Stimulated activated CD4-positive, alpha-beta T cell treated with anti-CD3 and anti-CD28 coated beads, Interleukin-2, amount 100 ng/mL, for 48 hours (primary cell): Measurements from ENCODE around the gene HOXB3.

ENCODE experiments used
- DNase-seq, 2 donors: peaks; one replicate each; pipeline ENCODE4 v3.0.0-alpha.2; 2020

Gene HOXB3

DNA sequence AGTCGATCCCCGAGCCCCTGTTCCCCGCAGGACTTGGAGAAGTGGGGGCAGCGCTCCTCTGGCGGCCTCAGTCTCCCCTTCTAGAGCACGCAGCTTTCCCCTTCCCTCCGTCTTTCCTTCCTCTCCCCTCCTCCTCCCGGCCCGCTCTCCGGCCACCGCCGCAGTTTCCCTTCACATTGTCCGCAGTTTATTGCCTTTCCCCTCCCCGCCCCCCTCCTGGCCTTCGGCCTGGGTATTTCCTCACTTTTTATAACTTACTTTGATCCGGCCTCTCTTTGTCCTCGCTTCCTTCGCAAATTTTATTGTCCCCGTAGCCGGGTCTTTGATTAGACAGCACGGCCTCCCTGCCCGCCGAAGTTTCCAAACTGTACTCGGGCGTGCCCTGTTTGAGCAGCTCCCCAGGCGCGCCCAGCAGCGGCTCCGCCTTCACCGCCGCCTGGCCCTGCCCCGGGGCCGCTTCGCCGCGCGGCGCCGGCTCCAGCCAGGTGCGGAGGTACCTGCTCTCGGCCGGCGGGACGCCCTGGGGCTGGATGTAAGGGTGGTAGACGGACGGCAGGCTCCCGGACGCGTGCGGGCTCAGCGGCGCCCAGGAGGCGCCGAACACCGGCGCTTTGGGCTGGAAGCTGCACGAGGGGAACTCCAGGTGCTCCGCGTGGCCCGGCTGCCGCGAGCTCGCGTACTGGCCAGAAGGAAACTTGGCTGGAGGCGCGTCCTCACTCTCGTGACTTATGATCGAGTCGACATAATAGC lies 35.6 kb upstream of the HOXB3 start:
- peak in 1 of 2 donors; percentile 48 for DNase-seq

DNA sequence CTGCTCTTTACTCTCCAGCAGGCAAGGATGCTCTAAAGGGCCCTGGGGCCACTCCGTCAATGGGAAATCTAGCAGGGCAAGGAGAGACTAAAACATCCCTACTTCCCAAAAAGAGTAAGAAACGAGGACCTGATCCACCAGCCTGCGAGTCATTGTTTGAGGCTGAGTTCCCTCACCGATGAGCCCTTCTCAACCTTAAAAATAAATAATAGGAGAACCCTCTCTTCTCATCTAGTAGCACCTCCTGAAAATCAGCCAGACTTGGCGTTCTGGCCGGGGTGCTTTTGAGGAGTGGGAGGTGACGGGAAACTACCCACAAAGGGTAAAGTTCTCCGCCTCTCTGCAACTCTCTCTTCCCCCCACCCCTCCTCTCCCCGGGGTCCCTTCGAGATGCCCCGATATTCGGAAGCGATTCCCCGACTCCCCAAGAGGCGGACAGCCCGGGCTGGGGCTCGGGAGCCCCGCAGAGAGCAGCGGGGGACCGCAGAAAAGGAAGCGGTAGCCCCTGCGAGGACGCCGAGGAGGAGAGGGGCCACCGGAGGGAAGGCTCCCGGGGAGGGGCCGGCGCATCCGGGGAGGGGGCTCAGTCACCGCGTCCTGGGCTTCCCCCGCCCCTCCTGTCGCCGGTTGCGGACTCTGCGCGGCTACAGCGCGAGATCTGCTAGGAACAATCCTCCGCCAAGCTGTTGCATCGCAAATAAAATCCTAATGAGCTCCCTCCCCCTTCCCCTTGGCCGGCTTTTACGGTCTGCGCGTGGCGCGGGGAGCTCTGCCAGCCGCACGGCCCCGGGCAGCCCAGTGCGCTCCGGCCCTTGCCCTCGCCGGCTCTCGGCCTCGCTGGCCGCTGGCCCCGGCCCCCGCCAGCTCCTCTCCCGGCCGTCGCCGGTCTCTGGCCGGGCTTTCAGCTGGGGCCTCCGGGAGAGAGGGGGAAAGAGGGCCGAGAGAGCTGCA lies 34.8 kb upstream of the HOXB3 start:
- no peak for DNase-seq

DNA sequence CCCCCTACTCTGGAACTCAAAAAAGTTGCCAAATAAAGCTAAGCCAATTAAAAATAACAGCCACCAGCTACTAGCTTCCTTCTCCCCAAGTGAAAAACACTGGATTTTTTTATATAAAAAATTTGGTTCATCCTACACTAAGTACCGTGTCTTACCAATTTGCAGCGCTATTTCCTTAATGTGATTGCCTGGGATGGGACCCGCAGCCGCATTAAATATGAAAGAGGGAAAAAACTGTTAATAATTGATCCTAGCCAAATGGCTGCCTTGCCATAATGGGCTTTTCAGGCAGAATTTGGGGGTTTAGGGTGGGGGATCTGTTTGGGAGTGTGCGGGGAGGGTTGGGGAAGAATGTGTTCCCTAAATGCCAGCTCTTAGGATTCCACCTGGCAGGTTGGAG lies 34.1 kb upstream of the HOXB3 start:
- DNase-seq = no peak

DNA sequence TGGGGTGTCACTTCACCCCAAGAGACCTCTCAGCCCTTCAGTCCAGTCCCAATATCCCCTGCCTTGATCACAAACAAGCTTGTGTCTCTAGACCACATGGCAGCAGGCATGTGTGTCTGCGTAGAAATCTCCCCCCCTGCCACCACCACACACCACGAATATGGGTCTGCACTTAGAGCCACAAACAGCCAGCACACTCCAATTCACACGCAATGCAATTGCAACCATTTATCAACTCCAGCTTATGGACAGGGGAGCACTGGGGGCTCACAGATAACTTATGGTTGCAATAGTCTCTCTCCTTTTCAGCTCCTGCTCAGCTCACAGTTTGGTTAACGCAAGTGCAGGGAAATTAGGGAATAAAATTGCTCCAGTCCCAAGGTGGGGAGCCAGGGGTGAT lies 33.5 kb upstream of the HOXB3 start:
- no peak for DNase-seq

DNA sequence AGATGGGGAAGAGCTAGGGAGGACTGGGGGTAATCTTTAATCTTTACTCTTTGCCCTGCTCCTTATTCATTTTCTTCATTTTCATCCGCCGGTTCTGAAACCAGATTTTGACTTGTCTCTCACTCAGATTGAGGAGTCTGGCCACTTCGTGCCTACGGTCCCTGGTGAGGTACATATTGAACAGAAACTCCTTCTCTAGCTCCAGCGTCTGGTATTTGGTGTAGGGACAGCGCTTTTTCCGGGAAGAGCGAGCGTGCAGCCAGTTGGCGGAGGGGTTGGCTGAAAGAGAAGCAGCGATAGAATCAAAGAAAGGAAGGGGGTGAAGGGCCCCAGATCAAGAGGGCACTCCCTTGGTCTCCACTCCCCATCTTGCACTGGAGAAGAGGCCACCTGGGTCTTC lies 32.8 kb upstream of the HOXB3 start:
- DNase-seq = no peak

DNA sequence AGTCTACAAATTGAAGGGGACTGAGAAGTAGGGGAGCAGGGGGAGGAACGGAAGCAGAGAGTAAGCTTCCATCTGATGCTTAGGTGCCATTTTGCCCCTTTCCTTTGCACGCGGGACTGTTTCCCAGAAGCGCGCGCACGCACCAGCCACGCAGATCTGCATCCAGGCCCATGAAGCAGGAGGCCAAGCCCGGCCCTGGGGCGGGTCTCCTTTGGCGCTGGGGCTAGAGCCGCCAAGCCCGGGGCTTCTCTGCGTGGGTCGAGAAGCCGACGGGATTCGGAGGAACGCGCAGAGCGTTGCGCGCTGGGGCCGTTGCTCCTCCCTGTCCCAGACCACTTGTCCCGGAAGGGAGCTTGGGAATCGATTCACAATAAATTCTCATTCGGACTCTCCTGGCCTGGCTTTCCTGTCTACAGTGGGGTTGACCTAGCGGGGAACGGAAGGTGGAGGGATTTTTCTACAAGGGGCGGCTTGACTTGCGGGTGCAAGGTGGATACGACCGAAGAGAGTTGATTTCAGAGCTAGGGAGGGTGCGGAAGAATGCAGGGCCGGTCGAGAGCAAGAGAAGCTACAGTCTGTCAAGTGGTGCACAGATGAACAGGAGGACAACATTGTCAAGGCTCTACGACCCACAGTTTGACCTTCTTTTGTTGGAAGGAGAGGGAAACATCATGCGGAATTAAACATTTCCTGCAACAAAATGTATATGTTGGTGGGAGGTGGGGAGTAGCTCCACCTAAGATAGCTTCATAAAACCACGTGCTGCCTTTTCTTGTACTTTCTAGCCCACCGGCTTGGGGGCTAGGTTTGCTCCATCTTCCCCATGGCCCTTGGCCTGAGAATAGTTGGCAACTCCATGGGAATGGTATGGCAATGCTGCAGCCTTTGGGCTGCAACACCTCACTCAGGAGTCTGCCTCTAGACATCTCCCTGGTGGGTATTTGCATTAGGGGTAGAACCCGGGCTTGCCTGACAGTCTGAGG lies 31.7 kb upstream of the HOXB3 start:
- DNase-seq = no peak

DNA sequence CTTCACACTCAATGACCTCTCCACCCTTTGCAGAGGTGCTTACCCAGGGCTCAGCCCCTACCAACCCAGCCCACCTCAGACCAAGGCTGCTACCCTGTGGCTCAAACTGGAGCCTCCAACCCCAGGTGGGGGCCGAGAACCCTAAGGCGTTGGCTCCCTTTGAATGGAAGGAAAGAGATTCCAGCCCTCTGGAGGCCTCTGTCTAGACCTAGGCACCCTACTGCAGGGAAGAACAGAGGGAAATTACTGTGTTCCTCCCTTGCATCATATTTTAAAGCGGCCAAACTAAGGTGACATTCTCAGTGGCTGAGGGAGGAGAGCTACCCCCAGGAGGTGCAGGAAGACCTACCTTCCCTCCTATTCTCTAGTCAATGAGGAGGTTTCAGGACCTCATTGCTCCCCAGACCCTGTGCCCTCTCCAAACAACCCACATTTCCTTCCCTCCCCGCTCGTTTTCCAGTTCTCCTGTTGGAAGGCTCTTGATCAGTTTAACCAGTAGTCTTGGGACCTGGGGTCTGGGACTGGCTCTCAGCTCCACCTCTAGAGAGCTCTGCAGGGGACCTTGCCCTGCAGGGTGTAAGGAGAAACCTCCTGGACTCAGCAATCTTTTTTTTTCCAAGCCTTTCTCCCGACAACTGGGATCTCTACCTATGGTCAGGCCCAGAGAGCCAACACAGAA lies 30.6 kb upstream of the HOXB3 start:
- no peak for DNase-seq

DNA sequence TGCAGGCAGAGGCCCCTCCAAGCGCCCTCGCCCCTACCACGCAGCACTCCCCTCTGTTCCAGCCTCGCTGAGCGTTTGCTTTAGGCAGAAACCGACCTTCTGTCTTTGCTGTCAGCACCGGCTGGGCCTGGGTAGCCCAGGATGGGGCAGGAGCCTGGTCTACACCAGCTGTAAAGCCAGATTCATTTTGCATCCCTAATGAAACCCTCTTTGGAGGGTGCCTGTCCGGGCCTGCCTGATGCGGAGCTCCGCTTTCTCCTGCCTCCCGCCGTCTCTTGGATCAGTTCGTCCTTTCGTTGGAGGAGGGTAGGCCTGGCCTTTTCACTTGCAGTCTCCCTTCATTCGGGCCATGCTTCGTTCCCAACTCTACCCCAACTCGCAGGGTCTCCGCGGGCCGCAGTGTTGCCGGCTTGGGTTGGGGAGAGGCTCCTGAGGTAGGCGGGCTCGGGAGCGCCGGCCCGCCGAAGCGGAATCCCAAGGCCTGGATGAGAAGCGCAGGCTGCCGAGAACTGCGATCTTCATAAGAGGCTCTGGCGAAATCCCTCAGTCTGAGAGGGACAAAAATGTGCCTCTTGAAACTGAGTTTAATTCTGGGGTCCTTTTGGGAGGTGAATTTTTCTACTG lies 29.9 kb upstream of the HOXB3 start:
- no peak for DNase-seq

DNA sequence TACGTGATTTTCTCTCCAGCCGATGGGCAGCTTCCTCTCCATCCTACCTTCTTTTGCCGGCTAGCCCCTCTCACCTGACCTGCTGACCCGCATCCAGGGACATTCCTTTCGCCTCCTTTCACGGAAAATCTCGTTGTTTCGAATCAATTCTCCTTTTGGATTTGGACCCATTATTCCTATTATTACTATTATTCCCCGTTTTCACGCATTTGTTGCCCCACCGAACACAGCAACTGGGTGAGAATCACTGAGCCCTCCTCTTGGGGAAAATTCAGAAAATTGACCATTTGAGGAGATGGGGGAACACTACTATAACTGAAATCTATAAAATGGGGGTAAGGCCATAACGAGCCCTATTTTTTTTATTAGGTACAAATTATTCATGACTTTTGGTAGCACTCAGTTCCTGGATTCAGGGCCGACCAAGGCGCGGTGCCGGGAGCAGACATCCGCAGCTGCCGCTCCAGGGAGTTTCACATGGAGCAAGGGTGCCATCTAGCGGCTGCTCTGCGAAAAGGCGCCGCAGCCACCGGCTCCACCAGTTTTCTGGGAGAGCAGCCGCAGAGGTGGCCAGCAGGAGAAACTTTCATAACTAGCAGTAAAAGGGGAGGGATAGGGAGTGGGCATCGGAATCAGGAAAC lies 28.3 kb upstream of the HOXB3 start:
- DNase-seq = peak; percentile 89 to 90

DNA sequence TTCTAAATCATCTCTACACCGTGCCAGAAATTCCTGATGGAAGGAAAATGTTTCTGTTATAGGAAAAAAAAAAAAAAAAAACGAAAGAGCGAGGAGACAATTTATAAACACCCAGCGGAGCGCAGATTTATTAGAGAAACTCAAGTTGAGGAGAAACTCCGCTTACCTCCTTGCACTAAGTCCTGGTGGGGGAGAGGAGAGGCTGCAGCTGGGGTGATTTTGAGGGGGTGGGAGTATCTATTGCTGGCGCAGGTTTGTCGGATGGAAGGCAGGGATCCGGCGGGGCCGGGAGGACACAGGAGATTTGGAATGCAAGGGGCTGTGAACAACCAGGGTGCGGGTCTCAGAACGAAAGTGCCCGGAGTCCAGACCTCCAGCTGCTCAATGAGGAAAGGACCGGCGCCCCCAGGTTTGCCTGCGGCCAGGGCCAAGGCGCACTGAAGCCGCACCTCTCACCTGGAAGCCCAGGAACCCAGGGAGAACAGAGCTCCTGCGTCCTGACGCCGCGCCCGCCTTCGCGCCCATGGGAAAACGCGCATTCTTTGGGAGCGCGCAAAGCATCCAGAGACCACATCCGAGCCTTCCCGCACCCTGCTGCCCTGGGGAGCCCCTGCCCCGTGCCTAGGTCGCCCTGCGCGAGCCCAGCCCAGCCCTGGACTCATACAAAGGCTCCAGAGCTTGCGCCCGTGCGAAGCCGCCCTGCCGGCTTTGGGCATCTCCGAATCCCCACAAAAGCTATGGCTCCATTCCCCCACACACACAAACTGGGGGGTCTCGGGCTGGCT lies 27.6 kb upstream of the HOXB3 start:
- DNase-seq = no peak

DNA sequence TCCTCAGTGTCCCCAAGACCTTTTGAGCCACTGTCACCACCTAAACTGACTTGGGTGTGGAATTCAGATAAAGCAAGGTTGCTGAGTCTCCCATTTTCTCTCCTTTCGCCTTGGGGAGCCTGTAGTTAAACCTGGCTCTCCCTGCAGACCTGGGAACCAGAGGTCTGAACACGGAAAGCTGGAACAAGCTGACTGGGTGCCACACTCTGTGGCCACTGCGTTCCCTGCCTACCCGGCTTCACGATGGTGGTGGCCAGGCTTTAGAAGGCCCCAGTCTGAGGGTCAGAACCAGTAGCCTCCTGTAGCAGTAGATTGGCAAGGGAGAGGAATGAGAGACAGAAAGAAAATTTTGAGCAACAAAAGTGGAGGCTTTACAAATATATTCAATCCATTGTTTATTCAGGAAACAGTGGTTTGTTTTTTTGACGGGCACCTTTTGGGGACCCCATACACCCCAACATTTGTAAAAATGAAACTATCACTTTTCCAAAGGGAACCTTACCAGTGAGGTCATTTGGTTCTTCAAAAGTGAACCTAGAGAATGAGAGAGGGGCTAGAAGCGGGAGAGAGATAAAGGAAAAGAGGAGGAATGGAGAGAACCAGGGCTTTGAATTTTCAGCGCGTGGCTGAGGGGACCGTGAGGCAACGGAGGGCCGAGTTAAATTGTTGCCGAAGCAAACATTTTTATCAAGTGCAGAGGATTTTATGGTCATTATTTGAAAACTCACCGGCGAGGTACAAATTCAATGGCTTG lies 26.9 kb upstream of the HOXB3 start:
- DNase-seq = no peak

DNA sequence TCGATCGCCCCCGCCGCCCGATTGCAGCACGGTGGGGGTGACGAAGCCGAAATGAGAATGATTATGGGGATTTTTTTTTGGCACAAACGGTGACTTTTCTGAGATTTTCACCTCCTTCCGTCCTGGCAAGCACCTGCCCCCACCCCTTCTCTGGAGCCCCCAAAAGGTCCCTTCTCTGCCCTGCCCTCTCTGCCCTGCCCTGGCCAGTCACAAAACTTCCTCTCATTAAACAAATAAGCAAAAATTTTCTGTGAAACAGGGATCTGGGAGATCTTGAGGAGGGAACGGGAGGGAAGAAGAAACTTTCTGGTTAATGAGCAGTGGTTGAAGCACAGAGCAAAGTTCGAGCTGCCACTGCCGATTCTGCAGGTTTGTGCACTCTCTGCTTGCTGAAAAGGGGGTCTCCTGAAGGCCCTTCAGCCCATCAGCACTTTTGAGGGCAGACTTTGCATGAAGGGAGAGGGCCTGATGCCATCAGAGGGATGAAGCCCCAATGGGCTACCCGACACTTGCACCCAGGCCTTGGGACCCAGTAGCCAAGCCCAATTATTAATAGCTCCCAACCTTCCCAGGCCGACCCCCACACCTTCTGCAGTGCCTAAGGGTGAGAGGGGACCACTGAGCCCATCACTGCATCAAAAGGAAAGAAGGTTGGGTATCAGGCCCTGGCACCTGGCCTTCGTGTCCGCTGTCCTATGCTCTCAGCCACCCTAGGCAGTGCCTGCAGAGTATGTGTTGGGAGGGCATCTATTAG lies 26.1 kb upstream of the HOXB3 start:
- no peak for DNase-seq

DNA sequence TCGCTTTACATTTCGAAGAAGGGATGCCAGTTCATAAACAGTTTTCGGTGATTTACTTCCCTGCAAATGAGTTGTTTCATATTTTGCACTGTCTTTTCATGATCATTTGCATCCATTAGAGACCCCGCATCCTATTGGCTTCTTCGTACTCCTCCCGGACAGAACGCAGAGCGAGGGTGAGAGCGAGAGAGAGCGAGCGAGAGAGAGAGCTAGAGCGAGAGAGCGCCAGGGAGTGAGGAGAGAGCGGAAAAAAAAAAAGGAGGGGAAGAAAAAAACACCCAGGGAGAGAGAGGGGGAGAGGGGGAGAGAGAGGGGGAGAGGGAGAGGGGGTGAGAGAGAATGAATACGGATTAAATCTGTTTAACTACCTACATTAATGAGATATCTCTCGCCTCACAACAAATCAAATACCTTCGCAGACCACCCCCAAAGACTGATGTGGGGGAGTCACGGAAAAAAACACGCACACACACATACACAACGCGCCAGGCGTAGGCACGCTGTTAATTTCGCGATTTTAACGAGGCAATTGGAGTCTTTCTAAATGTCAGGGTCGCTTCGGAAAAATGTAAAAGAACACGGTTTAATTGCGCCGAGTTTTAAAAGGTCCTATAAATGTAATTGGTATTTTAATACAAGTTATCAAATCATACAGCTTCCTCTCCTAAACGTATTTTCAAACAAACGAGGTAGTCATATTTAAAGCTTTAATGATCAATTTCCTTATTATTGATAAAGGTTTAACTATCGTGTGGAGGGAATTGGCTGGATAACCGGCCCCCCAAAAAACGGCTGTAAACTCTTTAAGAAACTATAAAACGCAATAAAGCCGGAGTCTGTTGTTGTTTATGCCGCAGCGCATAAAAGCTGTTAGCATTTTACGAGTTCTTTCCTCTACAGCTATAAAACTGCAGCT lies 25.3 kb upstream of the HOXB3 start, which contains the start of gene HOXB8:
TSS of gene HOXB8 (minus strand) at position 246 of the 916 bp plus-strand sequence. CDS start 588 bp downstream, outside the sequence.
- DNase-seq = no peak

DNA sequence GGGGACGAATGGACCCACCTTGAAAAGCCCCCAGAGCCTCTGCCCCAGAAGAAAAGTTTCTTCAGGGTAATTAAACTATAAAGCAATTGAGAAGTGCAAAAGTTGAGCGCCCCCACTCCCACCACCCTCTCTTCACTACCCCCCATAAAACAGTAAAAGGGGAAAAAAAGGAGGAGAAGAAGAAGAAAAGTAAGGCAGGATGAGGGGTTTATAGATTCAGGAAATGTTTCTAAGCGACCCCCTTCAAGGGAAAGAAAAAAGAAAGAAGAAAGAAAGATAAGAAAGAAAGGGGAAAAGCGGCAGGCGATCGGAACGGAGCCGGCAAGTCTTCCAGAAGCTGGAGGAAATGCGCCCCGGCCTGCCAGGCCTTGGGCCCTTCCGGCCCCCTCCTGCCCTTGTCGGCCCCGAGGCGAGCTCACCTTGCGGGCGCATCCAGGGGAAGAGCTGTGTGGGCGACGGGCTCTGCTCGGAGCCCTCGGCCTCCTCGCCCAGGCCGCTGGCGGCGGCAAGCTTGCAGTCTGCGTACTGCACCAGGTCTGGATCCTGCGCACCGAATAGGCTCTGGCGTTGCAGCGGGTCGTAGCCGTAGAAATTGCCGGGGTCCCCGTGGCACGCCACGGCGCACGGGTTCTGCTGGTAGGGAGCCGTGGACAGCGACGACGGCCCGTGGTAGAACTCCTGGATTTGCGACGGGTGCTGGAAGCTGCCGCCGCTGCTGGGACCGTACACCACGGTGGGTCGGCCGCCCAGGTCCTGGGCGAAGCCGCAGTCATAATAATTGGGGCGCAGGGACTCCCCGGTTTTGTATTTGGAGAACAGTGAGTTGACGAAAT lies 24.0 kb upstream of the HOXB3 start:
- DNase-seq = no peak

DNA sequence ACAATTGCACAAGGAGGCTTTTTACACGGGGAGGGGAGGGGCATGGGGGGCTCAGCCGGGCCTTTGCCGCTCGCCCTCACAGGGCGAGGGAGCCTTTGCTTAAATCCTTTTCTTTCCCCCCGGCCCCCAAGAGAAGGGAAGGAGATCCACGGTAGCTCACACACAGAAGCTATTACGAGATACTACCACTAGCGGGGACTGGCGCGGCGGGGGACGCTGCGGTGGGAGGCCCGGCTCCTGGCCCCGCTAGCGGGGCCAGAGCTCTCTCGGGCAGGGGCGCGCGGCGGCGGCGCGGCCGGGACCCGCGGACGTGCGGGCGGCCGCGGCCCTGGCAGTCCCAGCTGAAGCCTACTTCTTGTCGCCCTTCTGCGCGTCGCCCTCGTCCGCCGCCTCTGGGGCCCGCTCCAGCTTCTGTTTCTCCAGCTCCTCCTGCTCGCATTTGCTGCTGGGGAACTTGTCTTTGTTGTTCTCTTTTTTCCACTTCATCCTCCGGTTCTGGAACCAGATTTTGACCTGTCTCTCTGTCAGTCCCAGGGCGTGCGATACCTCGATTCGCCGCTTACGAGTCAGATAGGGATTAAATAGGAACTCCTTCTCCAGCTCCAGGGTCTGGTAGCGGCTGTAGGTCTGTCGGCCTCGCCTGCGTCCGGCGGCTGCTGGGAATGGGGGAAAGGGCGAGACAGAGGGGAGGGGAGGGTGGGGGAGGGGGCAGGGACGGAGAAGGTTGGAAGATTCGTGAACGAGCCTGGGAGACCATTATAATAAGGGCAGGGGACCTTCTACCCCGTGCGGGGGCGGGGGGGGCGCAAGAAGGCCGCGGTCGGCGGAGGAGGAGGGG lies 23.0 kb upstream of the HOXB3 start:
- no peak for DNase-seq

DNA sequence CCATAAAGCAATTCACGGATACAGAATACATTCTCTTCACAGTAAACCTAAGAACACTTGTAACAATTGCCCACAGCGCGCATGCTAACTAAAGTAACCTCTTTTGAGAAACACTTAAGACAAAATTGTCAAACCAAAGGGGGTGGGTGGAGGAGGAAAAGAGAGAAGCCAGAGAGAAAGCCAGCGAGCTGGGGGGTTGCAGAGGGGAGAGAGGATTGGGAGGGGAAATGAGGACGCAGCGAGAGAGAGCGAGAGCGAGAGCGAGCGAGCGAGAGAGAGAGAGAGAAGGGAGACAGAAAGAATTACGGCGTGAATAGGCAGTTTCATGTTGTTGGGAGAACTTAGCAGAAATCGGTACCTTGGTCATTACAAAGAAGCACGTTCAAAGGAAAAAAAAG lies 22.4 kb upstream of the HOXB3 start:
- no peak for DNase-seq
